ENCODE results near the gene SLC16A4.

DNA sequence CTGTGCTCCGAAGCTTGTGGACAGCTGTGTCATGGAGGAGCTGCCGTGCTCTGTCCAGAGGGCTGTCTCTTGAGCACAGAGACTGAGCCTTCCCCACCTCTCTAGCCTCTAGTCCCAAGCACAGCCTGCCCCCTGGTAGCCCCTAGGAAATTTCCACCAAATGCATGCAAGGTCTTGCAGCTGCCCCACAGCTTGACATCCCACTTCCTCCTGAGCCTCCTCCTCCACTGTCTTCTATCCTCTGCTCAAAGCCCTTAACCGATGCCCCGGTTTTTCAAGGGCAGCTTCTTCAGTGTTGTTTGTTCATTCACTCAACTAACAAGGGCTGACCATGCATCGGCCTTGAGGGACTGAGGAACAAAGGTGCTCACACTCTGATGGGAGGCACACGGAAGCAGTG is 39.5 kb upstream of the SLC16A4 start:
- TF ChIP-seq POLR2A (IDR thresholded peaks at IDR 0.05; ENCODE audit: extremely low read depth, insufficient read length): no peak
- TF ChIP-seq, protein P1, sequence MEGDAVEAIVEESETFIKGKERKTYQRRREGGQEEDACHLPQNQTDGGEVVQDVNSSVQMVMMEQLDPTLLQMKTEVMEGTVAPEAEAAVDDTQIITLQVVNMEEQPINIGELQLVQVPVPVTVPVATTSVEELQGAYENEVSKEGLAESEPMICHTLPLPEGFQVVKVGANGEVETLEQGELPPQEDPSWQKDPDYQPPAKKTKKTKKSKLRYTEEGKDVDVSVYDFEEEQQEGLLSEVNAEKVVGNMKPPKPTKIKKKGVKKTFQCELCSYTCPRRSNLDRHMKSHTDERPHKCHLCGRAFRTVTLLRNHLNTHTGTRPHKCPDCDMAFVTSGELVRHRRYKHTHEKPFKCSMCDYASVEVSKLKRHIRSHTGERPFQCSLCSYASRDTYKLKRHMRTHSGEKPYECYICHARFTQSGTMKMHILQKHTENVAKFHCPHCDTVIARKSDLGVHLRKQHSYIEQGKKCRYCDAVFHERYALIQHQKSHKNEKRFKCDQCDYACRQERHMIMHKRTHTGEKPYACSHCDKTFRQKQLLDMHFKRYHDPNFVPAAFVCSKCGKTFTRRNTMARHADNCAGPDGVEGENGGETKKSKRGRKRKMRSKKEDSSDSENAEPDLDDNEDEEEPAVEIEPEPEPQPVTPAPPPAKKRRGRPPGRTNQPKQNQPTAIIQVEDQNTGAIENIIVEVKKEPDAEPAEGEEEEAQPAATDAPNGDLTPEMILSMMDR (IDR thresholded peaks at IDR 0.05; ENCODE audit: low read depth, low read length): no peak
- TF ChIP-seq, protein P2, sequence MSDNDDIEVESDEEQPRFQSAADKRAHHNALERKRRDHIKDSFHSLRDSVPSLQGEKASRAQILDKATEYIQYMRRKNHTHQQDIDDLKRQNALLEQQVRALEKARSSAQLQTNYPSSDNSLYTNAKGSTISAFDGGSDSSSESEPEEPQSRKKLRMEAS (IDR thresholded peaks at IDR 0.05; ENCODE audit: low read depth, low read length): no peak
- TF ChIP-seq MYC (IDR thresholded peaks at IDR 0.05; ENCODE audit: low read depth, low read length): no peak

Measured in NB4 (cell line).